ENCODE data around the gene EFS.
"Not testable (repeated sequence)": the region's sequence is repeated elsewhere in the genome, so short reads cannot be mapped to it uniquely, and the experiment has no call there.

The EFS gene

GRCh38 chr14:23365036-23365731 lies at the start of gene EFS:
EFS (minus strand) TSS chr14:23365172; CDS start chr14:23365025, 147 bp downstream.
- FAIRE-seq = no peak

GRCh38 chr14:23414254-23414653 lies 49.3 kb upstream of the EFS start:
- FAIRE-seq = no peak

- FAIRE-seq = no peak
Measured at GRCh38 chr14:23413681-23414080, 48.7 kb upstream of the EFS start.

- FAIRE-seq = no peak
Measured at GRCh38 chr14:23411563-23412525, 46.9 kb upstream of the EFS start.

- FAIRE-seq = no peak
Measured at GRCh38 chr14:23409966-23410635, 45.1 kb upstream of the EFS start.

- no peak for FAIRE-seq
Measured at GRCh38 chr14:23409475-23409874, 44.5 kb upstream of the EFS start.

- no peak for FAIRE-seq
Measured at GRCh38 chr14:23408307-23408630, 43.3 kb upstream of the EFS start.

- FAIRE-seq = no peak
Measured at GRCh38 chr14:23407516-23408306, 42.7 kb upstream of the EFS start, which contains the start of gene MYH6. MYH6 (minus strand) TSS chr14:23408273; CDS start chr14:23407223, 1,050 bp downstream.

GRCh38 chr14:23406725-23407355 lies 41.9 kb upstream of the EFS start:
- FAIRE-seq = no peak

- no peak for FAIRE-seq
Measured at GRCh38 chr14:23406244-23406643, 41.3 kb upstream of the EFS start.

GRCh38 chr14:23405516-23406025 lies 40.6 kb upstream of the EFS start:
- no peak for FAIRE-seq

GRCh38 chr14:23405096-23405495 lies 40.1 kb upstream of the EFS start:
- no peak for FAIRE-seq

GRCh38 chr14:23404331-23404900 lies 39.4 kb upstream of the EFS start:
- no peak for FAIRE-seq

GRCh38 chr14:23403908-23404307 lies 38.9 kb upstream of the EFS start:
- FAIRE-seq = no peak

GRCh38 chr14:23403139-23403438 lies 38.1 kb upstream of the EFS start:
- FAIRE-seq = no peak

GRCh38 chr14:23402296-23403138 lies 37.5 kb upstream of the EFS start:
- FAIRE-seq = no peak

GRCh38 chr14:23401291-23401690 lies 36.3 kb upstream of the EFS start:
- no peak for FAIRE-seq

- not testable (repeated sequence) for FAIRE-seq
Measured at GRCh38 chr14:23400496-23401149, 35.7 kb upstream of the EFS start.

- no peak for FAIRE-seq
Measured at GRCh38 chr14:23399591-23399990, 34.6 kb upstream of the EFS start.

GRCh38 chr14:23399136-23399535 lies 34.2 kb upstream of the EFS start:
- FAIRE-seq = no peak
